CD1c-positive myeloid dendritic cell (primary cell): ENCODE measurements around the gene SMURF1.

Experiments
- DNase-seq: peaks from one replicate; pipeline ENCODE4 v3.0.0-alpha.2; 2016; ENCODE audit errors: extremely low spot score

Gene SMURF1

GRCh38 chr7:99141841-99142726 is 1.8 kb downstream of the SMURF1 start:
- DNase-seq, result peak; percentile 81

- DNase-seq, result no peak
Observed at GRCh38 chr7:99141334-99141733, 2.6 kb downstream of the SMURF1 start.

- no peak for DNase-seq
Observed at GRCh38 chr7:99140813-99141212, 3.1 kb downstream of the SMURF1 start.

GRCh38 chr7:99139036-99139435 is 4.9 kb downstream of the SMURF1 start:
- no peak for DNase-seq

GRCh38 chr7:99137411-99138180 is 6.3 kb downstream of the SMURF1 start:
- DNase-seq, result no peak

- DNase-seq, result no peak
Observed at GRCh38 chr7:99135938-99136337, 8.0 kb downstream of the SMURF1 start.

- DNase-seq, result no peak
Observed at GRCh38 chr7:99133766-99134564, 9.9 kb downstream of the SMURF1 start.

- DNase-seq, result no peak
Observed at GRCh38 chr7:99132595-99133321, 11.2 kb downstream of the SMURF1 start.

GRCh38 chr7:99131290-99131689 is 12.6 kb downstream of the SMURF1 start:
- DNase-seq, result no peak

- no peak for DNase-seq
Observed at GRCh38 chr7:99129536-99129935, 14.4 kb downstream of the SMURF1 start.

GRCh38 chr7:99129001-99129400 is 14.9 kb downstream of the SMURF1 start:
- no peak for DNase-seq

- DNase-seq, result no peak
Observed at GRCh38 chr7:99128076-99128950, 15.6 kb downstream of the SMURF1 start.

- no peak for DNase-seq
Observed at GRCh38 chr7:99127636-99128035, 16.3 kb downstream of the SMURF1 start.

GRCh38 chr7:99126921-99127553 is 16.9 kb downstream of the SMURF1 start:
- no peak for DNase-seq

- DNase-seq, result no peak
Observed at GRCh38 chr7:99125505-99125865, 18.4 kb downstream of the SMURF1 start.

GRCh38 chr7:99124751-99125504 is 19.0 kb downstream of the SMURF1 start:
- DNase-seq, result no peak

GRCh38 chr7:99124236-99124635 is 19.7 kb downstream of the SMURF1 start:
- no peak for DNase-seq

- DNase-seq, result peak; percentile 23
Observed at GRCh38 chr7:99123571-99124033, 20.3 kb downstream of the SMURF1 start.

GRCh38 chr7:99122762-99123161 is 21.1 kb downstream of the SMURF1 start:
- DNase-seq, result no peak
